ENCODE data around the gene HERC2.
"Not testable (repeated sequence)": the region's sequence is repeated elsewhere in the genome, so short reads cannot be mapped to it uniquely, and the experiment has no call there.

Gene HERC2, protein sequence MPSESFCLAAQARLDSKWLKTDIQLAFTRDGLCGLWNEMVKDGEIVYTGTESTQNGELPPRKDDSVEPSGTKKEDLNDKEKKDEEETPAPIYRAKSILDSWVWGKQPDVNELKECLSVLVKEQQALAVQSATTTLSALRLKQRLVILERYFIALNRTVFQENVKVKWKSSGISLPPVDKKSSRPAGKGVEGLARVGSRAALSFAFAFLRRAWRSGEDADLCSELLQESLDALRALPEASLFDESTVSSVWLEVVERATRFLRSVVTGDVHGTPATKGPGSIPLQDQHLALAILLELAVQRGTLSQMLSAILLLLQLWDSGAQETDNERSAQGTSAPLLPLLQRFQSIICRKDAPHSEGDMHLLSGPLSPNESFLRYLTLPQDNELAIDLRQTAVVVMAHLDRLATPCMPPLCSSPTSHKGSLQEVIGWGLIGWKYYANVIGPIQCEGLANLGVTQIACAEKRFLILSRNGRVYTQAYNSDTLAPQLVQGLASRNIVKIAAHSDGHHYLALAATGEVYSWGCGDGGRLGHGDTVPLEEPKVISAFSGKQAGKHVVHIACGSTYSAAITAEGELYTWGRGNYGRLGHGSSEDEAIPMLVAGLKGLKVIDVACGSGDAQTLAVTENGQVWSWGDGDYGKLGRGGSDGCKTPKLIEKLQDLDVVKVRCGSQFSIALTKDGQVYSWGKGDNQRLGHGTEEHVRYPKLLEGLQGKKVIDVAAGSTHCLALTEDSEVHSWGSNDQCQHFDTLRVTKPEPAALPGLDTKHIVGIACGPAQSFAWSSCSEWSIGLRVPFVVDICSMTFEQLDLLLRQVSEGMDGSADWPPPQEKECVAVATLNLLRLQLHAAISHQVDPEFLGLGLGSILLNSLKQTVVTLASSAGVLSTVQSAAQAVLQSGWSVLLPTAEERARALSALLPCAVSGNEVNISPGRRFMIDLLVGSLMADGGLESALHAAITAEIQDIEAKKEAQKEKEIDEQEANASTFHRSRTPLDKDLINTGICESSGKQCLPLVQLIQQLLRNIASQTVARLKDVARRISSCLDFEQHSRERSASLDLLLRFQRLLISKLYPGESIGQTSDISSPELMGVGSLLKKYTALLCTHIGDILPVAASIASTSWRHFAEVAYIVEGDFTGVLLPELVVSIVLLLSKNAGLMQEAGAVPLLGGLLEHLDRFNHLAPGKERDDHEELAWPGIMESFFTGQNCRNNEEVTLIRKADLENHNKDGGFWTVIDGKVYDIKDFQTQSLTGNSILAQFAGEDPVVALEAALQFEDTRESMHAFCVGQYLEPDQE (N-terminal part only)

DNA sequence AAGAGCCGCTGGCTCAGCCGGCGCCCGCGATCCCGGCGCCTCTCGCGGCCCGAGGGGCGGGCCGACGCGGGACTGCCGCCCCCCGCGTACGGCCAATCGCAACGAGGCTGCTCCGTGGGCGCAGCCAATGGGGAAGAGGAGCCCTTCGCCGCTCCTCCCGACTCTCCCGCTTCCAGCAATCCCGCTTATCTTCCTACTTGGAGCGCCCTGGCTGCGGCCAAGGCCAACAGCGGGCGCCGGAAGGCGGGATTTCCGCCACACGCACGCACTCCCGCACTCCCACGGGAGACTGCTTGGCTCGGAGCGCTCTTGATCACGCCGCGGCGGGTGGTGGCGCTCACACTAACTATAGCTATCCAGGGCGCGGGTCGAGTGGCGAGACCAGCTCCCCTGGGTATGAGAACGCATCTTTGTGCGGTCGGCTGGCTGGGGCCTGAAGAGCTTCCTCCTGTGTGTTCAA lies at the start of gene HERC2:
Gene HERC2, minus strand, starts transcription at position 51 of the 460 bp plus-strand sequence. CDS start 746 bp downstream, outside the sequence.
- not testable (repeated sequence) for DNase-seq

DNA sequence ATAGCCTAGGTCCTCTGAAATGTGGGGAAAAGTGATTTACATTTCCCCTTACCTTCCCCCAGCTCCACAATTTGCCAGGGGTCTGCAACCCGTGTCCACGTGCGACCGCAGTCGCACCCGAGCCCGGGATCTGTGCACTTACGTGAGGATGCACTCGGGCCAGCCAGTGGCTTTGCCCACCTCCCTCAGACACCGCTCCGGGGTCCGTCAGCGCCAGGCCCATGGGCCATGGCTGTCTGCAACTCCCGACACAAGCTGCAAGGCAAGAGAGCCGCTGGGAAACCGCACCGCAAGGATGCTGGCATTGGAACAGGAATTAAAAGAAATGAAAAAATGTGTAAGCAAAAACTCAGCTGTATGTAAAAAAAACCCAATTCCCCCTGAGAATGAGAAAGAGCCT lies 43.5 kb upstream of the HERC2 start:
- DNase-seq, result not testable (repeated sequence)

DNA sequence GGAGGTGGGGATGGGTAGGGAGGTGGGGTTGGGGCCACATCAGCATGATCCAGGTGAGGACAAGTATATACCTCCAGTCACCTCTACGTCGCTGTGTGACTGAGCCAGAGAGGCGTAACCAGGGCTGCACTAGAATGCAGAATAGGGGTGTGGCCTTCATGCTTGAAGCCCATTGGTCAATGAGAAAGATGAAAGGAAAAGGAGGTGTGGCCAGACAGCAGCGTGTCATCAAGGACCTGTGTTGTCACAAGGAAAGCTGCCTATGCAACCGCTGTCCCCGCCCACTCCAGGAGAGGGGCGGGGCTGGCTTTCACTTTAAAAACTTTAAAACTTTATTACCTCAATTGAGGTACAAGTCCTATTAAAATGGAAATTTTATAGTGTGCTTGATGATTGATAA lies 36.0 kb upstream of the HERC2 start, which contains the start of gene GOLGA6L24:
Gene GOLGA6L24, minus strand, starts transcription at position 101 of the 400 bp plus-strand sequence. Its CDS starts 61 bp downstream, at position 40.
- DNase-seq, result not testable (repeated sequence)

DNA sequence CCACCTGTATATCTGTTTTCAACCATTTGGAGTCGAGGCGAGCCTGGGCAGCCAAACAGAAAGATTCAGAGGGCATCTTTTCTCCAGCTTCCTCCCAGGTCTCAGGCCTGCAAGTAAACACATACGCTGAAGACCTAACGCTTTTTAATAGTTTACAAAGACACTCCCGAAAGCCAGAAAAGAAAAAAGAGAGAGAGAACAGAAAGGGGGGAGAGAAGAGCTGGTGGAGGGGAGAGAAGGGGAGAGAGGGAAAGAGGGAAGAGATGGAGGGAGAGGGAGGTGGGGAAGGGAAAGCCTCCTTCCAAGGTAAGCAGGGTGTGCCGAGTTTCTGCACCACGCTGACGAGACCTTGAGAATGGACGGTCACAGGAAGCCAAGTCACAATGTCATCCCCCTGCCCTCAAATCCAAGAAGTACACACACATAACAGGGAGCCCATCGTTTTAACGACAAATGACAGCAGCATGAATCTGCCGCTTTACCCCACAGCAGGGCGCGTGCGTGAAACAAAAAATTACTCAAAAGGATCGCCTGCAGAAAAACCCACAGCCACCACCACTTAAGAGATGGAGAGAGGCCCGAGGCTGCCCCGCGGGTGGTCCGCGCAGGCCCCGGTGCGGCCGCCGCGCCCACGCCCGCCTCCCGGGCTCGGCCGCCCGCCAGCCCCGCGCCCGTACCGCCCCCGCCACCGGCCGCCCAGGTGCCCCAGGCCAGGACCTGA lies 461 bp downstream of the HERC2 start:
- not testable (repeated sequence) for DNase-seq

DNA sequence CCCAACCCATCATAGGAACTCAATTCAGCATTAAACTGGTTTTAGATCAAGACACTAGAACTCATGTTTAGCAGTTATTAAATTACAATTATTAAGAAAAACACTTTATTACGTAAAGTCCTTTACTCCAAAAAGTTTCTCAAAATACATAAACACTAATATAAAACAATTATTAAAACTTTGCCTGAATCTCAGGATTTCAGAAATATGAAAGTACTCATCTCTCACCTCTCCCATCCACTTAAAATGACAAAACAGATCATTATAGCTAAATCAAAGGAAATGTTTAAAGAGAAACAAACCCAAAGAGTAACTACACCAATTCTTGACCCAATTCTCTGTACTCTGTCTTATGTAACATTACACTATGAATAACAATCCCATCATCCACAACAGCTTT lies 2.3 kb downstream of the HERC2 start:
- not testable (repeated sequence) for DNase-seq

DNA sequence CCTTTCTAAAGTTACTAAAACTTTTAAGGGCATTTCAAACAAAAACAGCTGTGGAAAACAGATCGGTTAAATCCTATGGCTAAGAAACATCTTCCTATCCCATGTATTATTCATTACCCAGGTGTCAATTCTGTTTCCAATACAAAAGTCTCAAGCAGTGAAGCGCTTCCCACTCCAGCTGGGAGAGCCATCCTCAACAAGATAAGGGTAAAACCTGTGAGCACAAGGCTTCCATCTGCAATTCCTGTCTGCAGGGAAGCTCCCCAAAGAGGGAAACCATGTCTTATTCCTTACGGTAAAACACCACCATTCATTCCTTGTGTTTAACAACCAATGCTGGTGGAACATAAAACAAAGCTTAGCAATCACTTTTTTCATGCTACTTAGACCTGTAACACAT lies 3.2 kb downstream of the HERC2 start:
- DNase-seq, result not testable (repeated sequence)

DNA sequence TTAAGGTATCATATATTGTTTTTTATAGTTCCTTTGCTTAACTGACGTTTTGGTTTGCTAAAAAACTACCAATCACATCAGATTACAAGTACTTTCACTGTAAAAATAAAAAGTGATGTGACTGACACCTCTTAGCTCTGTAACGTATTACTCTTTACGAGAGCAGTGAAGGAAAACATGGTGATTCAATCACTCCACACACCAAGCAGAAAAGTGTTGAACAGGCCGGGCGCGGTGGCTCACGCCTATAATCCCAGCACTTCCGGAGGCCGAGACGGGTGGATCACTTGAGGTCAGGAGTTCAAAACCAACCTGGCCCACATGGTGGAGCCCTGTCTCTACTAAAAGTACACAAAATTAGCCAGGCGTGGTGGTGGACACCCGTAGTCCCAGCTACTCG lies 3.9 kb downstream of the HERC2 start:
- DNase-seq, result not testable (repeated sequence)

DNA sequence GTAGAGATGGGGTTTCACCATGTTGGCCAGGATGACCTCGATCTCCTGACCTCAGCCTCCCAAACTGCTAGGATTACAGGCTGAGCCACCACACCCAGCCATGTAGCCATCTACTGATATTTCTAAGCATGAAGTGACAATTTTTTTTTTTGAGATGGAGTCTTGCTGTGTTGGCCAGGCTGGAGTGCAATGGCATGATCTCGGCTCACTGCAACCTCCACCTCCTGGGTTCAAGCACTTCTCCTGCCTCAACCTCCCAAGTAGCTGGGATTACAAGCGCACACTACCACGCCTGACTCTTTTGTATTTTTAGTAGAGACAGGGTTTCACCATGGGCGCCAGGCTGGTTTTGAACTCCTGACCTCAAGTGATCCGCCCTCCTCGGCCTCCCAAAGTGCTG lies 5.0 kb downstream of the HERC2 start:
- DNase-seq, result not testable (repeated sequence)

DNA sequence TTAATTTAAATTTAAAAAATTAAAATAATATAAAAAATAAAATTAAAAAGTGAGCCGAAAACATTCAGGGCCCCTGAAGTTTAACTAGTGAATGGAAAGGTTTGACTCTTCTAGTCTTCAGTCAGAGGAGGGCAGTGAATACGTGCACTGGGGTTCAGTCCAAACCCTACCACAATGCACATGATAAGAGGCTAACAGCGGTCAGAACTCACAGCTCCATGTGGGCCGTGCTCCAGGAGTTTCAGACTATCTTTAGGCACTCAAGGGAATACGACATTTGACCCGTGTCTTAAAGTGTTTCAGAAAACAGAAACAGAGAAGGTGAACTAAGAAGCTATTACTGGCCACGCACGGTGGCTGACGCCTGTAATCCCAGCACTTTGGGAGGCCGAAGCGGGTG lies 11.5 kb downstream of the HERC2 start:
- DNase-seq, result not testable (repeated sequence)

DNA sequence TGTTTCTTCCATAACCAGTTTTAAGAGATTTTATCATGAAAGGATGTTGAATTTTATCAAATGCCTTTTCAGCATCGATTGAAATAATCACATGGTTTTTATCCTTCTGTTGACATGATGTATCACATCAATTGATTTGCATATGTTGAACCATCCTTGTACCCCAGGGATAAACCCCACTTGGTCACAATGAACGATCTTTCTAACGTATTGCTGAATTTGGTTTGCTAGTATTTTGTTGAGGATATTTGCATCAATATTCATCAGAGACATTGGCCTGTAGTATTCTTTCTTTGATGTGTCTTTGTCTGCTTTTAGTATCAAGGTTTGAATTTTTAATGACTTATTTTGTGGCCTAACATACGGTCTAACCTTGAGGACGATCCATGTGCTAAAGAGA lies 13.3 kb downstream of the HERC2 start:
- not testable (repeated sequence) for DNase-seq

DNA sequence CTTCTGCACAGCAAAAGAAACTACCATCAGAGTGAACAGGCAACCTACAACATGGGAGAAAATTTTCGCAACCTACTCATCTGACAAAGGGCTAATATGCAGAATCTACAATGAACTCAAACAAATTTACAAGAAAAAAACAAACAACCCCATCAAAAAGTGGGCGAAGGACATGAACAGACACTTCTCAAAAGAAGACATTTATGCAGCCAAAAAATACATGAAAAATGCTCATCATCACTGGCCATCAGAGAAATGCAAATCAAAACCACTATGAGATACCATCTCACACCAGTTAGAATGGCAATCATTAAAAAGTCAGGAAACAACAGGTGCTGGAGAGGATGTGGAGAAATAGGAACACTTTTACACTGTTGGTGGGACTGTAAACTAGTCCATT lies 16.3 kb downstream of the HERC2 start:
- DNase-seq, result not testable (repeated sequence)

DNA sequence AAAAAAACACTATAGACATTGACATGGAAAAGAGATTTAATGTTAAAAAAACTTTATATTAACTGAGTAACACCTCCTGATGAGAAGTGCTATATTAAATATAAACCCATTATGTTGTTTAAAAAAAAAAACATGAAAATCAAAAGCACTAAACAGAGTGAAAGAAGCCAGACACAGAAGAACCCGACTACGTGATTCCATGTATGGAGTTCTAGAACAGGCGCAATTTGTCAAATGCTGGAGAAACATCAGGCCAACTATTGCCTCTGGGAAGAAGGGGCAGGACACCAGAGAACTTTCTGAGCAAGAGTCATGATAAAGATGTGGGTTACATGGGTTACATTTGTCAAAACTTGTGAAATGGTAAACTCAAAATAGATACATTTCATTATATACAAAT lies 24.5 kb downstream of the HERC2 start:
- not testable (repeated sequence) for DNase-seq

DNA sequence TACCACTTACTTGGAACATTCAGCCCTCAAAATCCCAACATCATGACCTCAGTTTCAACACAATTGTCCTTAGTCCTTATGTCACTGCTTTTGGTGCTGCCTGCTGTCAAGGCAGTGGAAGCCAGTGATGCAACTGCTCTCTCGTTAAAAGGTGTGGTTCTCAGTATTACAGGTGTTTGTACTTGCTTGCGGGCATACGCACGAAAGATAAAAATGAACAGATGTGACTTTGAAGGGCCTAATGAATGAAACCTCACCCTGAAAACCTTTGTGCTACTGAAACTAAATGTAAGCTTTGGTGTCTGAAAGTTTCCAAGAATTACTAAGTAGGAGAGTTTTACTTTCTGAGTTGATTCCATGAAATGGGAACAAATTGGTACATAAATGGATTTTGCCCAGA lies 25.2 kb downstream of the HERC2 start:
- not testable (repeated sequence) for DNase-seq

DNA sequence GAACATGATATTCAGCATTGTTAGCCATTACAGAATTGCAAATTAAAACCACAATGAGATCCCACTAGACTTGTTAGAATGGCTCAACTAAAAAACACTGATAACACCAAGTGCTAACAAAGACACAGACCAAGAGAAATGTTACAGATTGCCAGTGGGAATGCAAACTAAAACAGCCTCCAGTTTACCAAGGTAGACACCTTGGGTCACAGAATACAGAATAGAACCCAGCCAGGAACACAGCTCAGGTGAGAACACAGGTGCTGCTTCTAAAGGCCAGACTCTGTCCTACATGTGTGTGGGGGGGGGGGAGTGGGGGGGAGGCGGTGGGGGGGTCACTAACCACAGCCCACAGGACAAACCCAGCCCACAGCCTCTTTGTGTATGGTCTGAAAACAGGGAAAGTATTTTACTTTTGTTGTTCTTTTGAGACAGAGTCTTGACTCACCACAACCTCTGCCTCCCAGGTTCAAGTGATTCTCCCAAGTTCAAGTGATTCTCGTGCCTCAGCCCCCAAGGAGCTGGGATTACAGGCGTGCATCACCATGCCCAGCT lies 26.9 kb downstream of the HERC2 start:
- not testable (repeated sequence) for DNase-seq

DNA sequence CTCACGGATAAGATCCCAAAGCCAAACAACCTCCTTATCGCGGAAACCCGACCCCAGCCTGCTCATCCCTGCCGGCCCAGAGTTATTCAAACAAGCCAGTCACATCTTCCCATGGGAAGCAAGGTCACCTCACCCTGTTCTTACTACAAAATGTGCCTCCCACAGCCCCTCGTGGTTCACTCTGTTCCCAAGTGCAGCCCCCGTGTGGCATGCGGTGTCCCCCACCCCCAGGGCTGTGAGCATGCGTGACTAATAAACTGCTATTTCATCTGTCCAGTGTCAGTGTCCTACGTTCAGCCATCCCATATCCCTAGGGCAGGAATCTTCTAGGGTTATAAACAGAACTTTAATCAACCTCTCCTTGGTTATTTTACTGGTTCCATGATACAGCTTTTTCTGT lies 27.4 kb downstream of the HERC2 start:
- DNase-seq, result not testable (repeated sequence)

DNA sequence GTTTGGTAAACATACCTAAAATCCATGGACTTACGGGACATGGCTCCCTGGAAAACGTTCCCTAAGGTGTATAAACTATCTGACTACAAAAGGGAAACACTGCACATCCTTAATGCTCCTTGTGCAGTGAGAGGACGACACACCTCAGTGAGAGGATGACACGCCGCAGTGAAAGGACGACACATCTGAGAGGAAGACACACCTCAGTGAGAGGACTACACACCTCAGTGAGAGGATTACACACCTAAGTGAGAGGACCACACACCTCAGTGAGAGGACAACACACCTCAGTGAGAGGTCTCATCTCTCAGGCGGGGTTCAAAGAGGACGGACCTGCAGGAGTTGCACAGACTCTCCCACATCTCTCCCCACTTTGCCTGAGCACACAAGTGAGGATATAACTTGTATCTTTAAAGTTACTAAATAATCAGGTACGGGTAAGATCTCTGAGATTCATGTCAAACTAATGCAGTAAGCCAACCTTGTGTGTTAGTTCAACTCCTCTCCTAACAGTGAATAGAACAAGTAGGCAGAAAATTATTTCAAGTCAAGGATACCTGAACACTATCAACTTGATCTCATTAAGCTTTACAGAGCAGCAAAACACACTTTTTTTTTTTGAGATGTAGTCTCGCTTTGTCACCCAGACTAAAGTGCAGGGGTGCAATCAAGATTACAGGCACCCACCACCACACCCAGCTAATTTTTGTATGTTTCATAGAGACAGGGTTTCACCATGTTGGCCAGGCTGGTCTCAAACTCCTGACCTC lies 32.1 kb downstream of the HERC2 start:
- DNase-seq, result no peak

DNA sequence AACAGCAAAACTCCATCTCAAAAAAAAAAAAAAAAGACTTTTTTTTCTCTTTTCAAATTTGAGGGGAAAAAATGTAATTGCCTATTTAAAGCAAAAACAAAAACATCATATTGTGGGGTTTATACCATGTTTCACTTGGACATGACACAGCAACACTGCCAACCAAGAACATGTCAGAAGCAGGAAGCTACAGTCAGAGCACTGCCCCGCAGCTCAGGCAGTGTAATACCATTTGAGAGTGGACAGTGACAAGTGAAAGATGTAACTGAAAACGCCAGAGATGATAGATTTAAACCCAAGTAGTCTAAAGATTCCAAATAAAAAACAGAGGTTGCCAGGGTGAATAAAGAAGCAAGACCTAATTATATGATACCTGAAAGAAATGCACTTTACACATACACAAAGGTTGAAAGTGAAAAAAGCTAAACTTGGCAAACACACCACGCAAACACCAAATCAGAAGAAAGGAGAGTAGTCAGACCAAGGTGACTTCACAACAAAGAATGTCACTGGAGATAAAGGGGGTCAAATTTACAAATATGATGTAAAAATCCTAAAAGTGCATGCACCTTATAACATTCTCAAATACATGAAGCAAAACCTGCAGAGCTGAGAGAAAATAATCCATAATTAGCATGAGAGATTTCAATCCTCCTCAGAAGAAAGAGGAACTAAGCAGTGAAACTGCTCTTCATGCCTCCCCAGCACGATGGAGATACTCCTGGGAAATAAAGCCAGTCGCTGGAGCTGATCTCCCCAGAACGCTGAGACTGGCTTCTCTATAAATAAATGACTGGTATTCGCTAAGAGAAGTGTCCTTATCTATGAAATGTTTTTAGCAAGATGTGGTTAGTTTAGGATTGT lies 32.9 kb downstream of the HERC2 start:
- not testable (repeated sequence) for DNase-seq

DNA sequence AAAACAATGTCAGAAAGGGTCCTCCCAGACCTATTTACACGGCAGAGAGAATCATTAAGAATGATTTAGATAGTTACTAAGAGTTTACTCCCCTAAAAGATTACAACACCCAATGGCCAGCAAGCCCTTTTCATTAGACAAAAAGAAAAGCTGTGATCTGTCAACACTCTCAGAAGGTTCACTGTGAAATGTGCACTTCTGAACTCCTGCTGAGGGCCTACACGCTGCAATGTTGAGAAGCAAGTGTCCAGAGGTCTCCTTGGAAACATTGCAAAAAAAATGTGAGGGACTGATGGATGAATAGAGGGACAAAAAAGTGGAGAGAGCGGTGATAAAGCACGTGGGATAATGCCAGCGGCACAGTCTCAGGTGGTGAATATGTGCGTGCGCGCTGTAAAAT lies 35.3 kb downstream of the HERC2 start:
- not testable (repeated sequence) for DNase-seq

DNA sequence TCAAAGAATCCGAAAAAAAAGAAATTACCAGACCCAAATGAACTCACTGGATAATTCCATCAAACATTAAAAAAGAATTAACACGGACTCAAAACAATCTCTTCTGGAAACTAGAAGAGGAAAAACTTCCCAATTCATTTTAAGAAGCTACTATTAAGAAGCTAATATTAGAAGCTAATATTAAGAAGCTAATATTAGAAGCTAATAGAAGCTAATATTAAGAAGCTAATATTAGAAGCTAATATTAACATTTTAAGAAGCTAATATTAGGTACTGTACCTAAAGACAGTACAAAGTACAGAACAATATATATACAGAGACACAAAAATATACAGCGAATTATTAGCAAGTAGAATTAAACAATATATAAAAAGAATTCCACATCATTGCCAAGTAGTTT lies 35.9 kb downstream of the HERC2 start:
- DNase-seq, result no peak

DNA sequence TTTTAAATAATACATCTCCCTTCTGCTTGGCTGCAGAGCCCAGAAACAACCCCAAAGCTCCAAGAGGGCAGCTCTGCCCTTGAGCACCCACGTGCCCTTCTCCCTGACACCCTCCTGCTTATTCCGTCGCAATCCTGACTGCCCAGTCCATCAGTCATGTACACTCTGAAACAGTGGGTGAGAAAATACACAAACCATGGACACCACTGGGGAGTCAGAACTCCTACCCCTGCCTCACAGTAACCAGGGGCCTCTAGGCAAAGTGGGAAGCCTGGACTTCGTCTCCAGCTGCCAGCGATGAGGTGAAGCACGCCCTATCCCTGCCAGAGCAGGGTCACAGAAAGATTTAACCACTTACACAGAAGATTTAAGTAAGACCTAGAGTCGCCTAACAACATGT lies 40.1 kb downstream of the HERC2 start:
- DNase-seq, result no peak

Data from activated naive CD4-positive, alpha-beta T cell (primary cell).